Fibroblast of skin of right quadriceps (primary cell): ENCODE data around the gene PALM.

Experiments
- DNase-seq: peaks from one replicate; pipeline ENCODE4 v3.0.0-alpha.2; 2013

PALM gene

DNA sequence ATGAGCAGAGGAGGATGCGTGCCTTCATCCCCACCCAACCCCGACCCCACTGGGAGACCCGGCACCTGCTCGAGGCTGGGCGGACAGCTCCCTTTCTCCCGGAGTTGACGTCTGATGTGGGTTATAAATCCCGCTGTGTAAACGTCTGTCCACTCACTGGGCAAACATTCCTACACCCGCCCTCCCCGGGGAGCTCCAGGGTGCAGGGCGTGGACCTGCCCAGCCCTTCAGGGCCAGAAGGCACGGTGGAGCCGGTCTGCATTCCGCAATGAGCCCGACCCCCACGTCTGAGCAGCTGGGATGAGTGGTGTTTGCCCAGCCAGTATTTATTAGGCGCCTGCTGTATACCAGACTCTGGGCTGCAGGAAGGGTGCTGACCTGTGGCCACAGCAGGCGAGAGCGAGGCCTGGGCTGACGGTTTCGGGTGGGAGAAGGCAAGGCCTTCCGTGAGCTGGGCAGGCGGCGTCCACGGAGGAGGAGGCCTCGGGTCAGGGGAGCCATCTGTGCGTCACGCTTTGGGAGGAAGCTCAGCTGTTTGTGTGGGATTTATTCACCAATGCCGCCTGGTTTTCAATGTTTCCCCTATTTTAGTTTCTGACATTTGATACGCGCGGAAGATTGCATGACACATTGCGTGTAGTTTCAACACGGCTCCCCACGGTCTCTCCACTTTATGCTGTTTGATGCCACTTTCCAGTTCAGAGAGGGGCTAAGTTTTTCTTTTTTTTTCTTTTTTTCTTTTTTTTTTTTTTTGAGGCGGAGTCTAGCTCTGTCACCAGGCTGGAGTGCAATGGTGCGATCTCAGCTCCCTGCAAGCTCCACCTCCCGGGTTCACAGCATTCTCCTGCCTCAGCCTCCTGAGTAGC, 44.1 kb downstream of the PALM start:
- peak; percentile 77 for DNase-seq

DNA sequence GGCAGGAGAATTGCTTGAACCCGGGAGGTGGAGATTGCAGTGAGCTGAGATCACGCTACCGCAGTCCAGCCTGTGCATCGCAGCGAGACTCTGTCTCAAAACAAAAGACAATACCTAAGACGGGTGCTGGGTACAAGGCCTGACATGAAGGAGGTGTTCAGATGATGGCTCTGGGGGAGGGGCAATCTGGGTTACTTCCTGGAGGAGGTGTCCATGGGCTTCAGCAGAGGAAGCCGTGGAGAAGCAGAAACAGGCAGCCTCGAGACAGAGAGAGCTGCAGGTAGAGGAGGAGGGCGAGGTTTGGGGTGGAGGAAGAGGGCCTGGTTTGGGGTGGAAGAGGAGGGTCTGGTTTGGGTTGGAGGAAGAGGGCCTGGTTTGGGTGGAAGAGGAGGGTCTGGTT, 45.8 kb downstream of the PALM start:
- DNase-seq, result no peak

- no peak for DNase-seq
Observed at GRCh38 chr19:755063-755462, 46.3 kb downstream of the PALM start.

DNA sequence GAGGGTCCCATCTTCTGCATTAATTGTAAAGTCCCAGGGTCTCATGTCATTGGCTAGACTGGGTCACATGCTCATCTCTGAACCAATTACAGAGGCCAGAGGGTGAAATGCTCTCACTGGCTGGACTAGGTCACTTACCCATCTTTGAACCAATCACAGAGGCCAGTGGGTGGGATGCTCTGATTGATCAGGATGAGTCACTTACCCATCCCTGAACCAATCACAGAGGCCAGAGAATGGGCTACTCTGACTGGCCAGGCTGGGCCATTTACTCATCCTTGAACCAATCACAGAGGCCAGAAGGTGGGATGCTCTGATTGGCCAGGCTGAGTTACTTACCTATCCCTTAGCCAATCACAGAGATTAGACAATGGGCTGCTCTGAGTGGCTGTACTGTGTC, 47.5 kb downstream of the PALM start:
- DNase-seq, result peak; percentile 52

GRCh38 chr19:756821-757688, 48.3 kb downstream of the PALM start:
- no peak for DNase-seq

DNA sequence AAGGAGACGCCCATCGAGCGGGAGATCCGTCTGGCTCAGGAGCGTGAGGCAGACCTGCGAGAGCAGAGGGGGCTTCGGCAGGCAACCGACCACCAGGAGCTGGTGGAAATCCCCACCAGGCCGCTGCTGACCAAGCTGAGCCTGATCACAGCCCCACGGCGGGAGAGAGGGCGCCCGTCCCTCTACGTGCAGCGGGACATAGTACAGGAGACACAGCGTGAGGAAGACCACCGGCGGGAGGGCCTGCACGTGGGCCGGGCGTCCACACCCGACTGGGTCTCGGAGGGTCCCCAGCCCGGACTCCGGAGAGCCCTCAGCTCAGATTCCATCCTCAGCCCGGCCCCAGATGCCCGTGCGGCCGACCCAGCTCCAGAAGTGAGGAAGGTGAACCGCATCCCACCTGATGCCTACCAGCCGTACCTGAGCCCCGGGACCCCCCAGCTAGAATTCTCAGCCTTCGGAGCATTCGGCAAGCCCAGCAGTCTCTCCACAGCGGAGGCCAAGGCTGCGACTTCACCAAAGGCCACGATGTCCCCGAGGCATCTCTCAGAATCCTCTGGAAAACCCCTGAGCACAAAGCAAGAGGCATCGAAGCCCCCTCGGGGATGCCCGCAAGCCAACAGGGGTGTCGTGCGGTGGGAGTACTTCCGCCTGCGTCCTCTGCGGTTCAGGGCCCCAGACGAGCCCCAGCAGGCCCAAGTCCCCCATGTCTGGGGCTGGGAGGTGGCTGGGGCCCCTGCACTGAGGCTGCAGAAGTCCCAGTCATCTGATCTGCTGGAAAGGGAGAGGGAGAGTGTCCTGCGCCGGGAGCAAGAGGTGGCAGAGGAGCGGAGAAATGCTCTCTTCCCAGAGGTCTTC, 49.3 kb downstream of the PALM start:
- no peak for DNase-seq

GRCh38 chr19:763181-763580, 54.4 kb downstream of the PALM start:
- no peak for DNase-seq

DNA sequence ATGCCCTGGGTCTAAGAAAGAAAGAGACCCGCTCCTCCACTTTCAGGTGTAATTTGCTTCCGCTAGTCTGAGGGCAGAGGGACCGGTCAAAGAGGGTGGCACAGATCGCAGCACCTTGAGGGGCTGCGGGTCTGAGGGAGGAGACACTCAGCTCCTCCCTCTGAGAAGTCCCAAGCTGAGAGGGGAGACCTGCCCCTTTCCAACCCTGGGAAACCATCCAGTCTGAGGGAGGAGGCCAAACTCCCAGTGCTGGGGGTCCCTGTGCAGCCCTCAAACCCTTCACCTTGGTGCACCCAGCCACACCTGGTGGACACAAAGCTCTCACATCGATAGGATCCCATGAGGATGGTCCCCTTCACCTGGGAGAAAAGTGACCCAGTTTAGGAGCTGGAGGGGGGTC, 55.1 kb downstream of the PALM start:
- no peak for DNase-seq

DNA sequence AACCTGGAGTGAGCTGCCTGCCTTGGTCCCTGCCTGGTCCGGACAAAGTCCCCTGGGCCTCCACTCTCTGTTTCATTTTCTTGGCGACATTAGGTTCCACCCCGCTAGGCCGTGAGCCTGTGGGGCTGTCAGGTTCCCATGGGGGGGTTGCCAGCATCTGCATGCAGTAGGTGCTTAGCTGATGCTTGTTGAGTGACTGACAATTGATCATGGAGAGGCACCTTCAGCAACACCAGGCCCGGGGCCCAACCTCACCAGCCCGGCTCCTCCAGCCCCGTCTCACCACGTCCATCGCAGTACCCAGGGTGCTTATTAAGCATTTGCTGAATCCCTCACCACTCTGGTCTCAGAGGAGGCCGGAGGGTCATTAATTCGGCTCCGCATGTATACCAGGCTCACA, 55.6 kb downstream of the PALM start:
- DNase-seq, result no peak

- DNase-seq, result no peak
Observed at GRCh38 chr19:765179-765738, 56.5 kb downstream of the PALM start.

DNA sequence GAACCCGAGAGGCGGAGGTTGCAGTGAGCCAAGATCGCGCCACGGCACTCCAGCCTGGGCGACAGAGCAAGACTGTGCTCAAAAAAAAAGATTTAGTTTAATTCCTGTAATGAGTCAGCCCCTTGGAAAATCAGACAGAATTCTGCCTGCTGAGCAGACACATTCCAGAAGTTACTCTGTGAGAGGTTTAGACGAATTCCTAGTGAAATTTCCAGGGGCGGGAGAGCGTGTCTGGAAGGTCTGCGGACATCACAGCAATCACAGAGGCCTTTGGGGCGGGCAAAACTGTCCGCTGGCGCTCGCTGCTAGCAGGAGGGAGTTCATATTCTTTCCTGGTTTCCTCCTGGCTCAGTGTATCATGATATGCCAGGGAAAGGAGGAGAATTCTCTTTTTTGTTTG, 59.7 kb downstream of the PALM start:
- DNase-seq, result peak; percentile 86

DNA sequence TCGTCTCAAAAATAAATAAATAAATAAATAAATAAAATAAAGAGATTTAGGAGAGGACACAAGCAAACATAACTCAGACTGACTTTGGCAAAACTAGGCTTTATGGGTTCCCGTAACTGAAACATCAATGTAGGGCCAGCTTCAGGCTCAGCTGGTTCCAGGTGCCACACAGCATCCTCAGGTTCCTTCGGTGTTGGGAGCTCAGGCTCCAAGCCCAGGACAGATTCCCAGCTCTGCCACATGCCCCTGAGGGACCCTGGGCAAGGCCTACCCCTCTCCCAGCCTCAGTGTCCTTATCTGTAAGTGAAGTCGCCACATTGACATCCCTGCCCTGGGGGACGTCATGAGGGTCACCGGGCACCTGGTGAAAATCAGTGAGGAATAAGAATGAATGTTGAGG, 60.9 kb downstream of the PALM start:
- DNase-seq, result no peak

- peak; percentile 42 for DNase-seq
Observed at GRCh38 chr19:771332-771785, 62.6 kb downstream of the PALM start.

DNA sequence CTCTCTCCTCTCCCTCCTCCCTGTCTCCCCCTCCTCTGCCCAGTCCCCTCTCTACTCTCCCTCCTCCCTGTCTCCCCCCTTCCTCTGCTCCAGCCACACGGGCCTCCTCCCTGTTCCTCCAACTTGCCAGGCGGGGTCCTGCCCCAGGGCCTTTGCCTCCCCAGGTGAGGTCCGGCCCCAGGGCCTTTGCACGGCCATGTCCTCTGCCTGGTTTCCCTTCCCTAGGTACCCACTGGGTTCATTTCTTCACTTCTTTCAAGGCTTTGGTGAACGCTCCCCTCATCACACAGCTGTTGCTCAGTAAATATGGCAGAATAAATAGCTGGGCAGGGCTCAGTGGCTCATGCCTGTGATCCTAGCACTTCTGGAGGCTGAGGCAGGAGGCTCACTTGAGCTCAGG, 63.3 kb downstream of the PALM start:
- no peak for DNase-seq

GRCh38 chr19:772730-773436, 64.1 kb downstream of the PALM start:
- no peak for DNase-seq

GRCh38 chr19:776549-776948, 67.8 kb downstream of the PALM start:
- no peak for DNase-seq

DNA sequence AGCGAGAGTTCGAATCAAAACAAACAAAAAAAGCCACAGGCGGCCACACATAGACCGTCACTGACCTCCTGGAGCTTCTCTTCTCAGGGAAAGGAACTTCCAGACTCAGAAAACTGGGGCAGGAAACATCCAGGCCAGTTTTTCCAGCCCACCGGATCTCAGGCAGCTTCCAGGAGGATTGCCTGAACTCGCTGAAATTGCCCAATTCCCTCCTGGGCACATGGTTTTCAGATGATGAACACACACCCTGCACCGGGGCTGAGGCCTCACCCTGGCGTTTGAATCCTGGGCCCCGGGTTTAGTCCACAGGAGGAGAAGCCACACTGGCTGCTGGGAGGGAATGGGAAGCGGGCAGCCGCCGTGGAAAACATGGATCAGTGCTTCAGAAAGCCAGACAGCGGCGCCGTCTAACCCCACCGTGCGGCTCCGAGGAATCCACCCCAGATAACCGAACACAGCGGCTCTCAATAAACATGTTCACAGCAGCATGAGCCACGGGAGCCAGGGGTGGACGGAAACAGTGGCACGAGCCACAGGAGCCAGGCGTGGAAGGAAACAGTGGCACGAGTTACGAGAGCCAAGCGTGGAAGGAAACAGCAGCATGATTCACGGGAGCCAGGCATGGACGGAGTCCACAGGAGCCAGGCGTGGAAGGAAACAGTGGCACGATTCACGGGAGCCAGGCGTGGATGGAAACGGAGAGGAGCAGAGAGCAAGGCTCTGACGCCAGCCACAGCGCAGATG, 70.3 kb downstream of the PALM start:
- peak; percentile 92 for DNase-seq

DNA sequence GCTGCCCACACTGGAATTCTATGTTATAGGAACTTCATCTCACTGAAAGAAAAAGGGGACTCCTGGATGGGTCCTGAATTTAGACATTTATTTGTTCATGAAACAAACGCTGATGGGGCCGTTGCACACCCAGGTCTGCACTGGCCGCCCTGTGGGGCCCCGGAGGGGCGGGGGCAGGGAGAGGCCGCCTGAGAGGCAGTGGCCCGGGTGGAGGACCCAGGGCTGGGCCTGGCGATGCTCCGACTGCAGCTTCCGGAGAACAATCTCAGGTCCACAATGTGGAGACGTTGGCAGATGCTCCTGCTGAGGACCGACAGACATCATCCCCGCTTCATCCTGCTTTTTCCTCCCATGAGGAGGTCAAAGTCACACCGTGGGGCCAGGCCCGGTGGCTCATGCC, 72.2 kb downstream of the PALM start:
- no peak for DNase-seq

GRCh38 chr19:781800-782184, 73.1 kb downstream of the PALM start:
- DNase-seq, result no peak

GRCh38 chr19:782185-782877, 73.6 kb downstream of the PALM start:
- DNase-seq, result peak; percentile 74
